K562 (cell line): ENCODE measurements around the gene TF.

Experiments
- ARID4B ChIP-seq: sonication (generic); formaldehyde crosslinking; IDR thresholded peaks from 2 replicates; pipeline ENCODE4 v1.8.0; 2022; ENCODE audit warnings: mild to moderate bottlenecking, missing genetic modification reagents
- CREB1 ChIP-seq, 2 experiments: sonication (generic) in 1 of 2; formaldehyde crosslinking in 1 of 2; IDR thresholded peaks; 2 replicates each; pipeline versions ENCODE4 v1.6.1 to v1.8.0; 2012 to 2022; ENCODE audit warnings: inconsistent platforms in 1 of 2, mild to moderate bottlenecking in 1 of 2, missing genetic modification reagents in 1 of 2, moderate library complexity in 1 of 2
- CTCF ChIP-seq, 3 experiments: IDR thresholded peaks in 2 of 3; conservative IDR thresholded peaks in 1 of 3; 2 replicates each; pipeline ENCODE4 v1.5.1; 2011 to 2012; ENCODE audit warnings: low read length in 3 of 3, mild to moderate bottlenecking in 3 of 3, control low read depth in 2 of 3, improper control_type of control experiment in 1 of 3, inconsistent platforms in 1 of 3, low read depth in 1 of 3, mixed read lengths in 1 of 3, moderate library complexity in 1 of 3; ENCODE audit not compliant: insufficient read depth in 2 of 3
- E2F1 ChIP-seq: sonication (generic); formaldehyde crosslinking; IDR thresholded peaks from 2 replicates; pipeline ENCODE4 v1.8.1; 2023; ENCODE audit warnings: mild to moderate bottlenecking, missing genetic modification reagents, moderate library complexity
- GABPB1 ChIP-seq: sonication (generic); formaldehyde crosslinking; IDR thresholded peaks from 2 replicates; pipeline ENCODE4 v1.8.0; 2022; ENCODE audit warnings: mild to moderate bottlenecking, missing genetic modification reagents
- OTX1 ChIP-seq: fragments of 450-650 bp; formaldehyde crosslinking; IDR thresholded peaks from 2 replicates; pipeline ENCODE4 v1.4.0; 2022; ENCODE audit warnings: mild to moderate bottlenecking
- SMARCA5 ChIP-seq: fragments of 450-650 bp; IDR thresholded peaks from 2 replicates; pipeline ENCODE4 v1.6.1; 2016
- TARDBP ChIP-seq: fragments of 450-650 bp; IDR thresholded peaks from 2 replicates; pipeline ENCODE4 v1.6.1; 2016
- USF2 ChIP-seq: sonication (generic); formaldehyde crosslinking; IDR thresholded peaks from 2 replicates; pipeline ENCODE4 v1.5.0; 2020; ENCODE audit warnings: missing genetic modification reagents
- ZBTB1 ChIP-seq: sonication (generic); formaldehyde crosslinking; IDR thresholded peaks from 2 replicates; pipeline ENCODE4 v1.8.1; 2023; ENCODE audit warnings: missing genetic modification reagents, low read depth, mild to moderate bottlenecking, borderline replicate concordance
- ZKSCAN1 ChIP-seq: fragments of 150-350 bp; IDR thresholded peaks from 2 replicates; pipeline ENCODE4 v1.6.1; 2016; ENCODE audit warnings: low read depth, low read length

- TF ChIP-seq ZKSCAN1 (no peak), CTCF (IDR thresholded peaks at IDR 0.05 in 2 of 3, conservative IDR thresholded peaks at IDR 0.05 in 1 of 3; ENCODE audit: insufficient read depth in 2 of 3, low read depth in 1 of 3, low read length in 3 of 3) (no peak), CREB1 (IDR thresholded peaks at IDR 0.05) (no peak), CREB1 (CRISPR knock-in tag; IDR thresholded peaks at IDR 0.05) (no peak), ARID4B (no peak), GABPB1 (CRISPR knock-in tag) (no peak), OTX1 (CRISPR knock-in tag) (no peak), SMARCA5 (no peak), TARDBP (no peak), USF2 (CRISPR knock-in tag) (no peak), E2F1 (CRISPR knock-in tag) (no peak), ZBTB1 (CRISPR knock-in tag) (no peak)
Observed at GRCh38 chr3:133840767-133841166, 94.6 kb downstream of the TF start.
